HG03520 (cell line): Measurements from ENCODE around the gene PLIN3.
"Not testable (repeated sequence)": the region's sequence is repeated elsewhere in the genome, so short reads cannot be mapped to it uniquely, and the experiment has no call there.

Experiments
- ATAC-seq: cut with Tn5 transposase; IDR thresholded peaks from one replicate; pipeline ENCODE4 v1.9.1; 2021; ENCODE audit warnings: mild to moderate bottlenecking, moderate library complexity; ENCODE audit not compliant: unreplicated experiment

Gene PLIN3

GRCh38 chr19:4891066-4891465 lies 23.6 kb upstream of the PLIN3 start:
- no peak for ATAC-seq

- ATAC-seq = no peak
Observed at GRCh38 chr19:4889034-4889815, 21.8 kb upstream of the PLIN3 start.

GRCh38 chr19:4887803-4888202 lies 20.3 kb upstream of the PLIN3 start:
- not testable (repeated sequence) for ATAC-seq

GRCh38 chr19:4884993-4885392 lies 17.5 kb upstream of the PLIN3 start:
- ATAC-seq = not testable (repeated sequence)

- ATAC-seq = not testable (repeated sequence)
Observed at GRCh38 chr19:4882874-4883273, 15.4 kb upstream of the PLIN3 start.

GRCh38 chr19:4879041-4879440 lies 11.6 kb upstream of the PLIN3 start:
- ATAC-seq = no peak

- no peak for ATAC-seq
Observed at GRCh38 chr19:4878491-4878968, 11.1 kb upstream of the PLIN3 start.

- ATAC-seq = no peak
Observed at GRCh38 chr19:4877753-4878490, 10.5 kb upstream of the PLIN3 start.

- ATAC-seq = no peak
Observed at GRCh38 chr19:4873930-4874329, 6.5 kb upstream of the PLIN3 start.

- no peak for ATAC-seq
Observed at GRCh38 chr19:4871711-4872110, 4.2 kb upstream of the PLIN3 start.

GRCh38 chr19:4870025-4870700 lies 2.7 kb upstream of the PLIN3 start:
- no peak for ATAC-seq

- ATAC-seq = no peak
Observed at GRCh38 chr19:4868286-4868834, 893 bp upstream of the PLIN3 start.

- no peak for ATAC-seq
Observed at GRCh38 chr19:4866595-4867424, 657 bp downstream of the PLIN3 start.

GRCh38 chr19:4861147-4861546 lies 6.3 kb downstream of the PLIN3 start:
- ATAC-seq = no peak

- ATAC-seq = no peak
Observed at GRCh38 chr19:4859697-4860096, 7.8 kb downstream of the PLIN3 start.

GRCh38 chr19:4856468-4856867 lies 11.0 kb downstream of the PLIN3 start:
- ATAC-seq = not testable (repeated sequence)

GRCh38 chr19:4853506-4853905 lies 14.0 kb downstream of the PLIN3 start:
- not testable (repeated sequence) for ATAC-seq

- ATAC-seq = no peak
Observed at GRCh38 chr19:4852484-4852883, 15.0 kb downstream of the PLIN3 start.

- no peak for ATAC-seq
Observed at GRCh38 chr19:4851551-4852290, 15.7 kb downstream of the PLIN3 start.

GRCh38 chr19:4849019-4849418 lies 18.4 kb downstream of the PLIN3 start:
- no peak for ATAC-seq
